ENCODE results near the gene NUAK1. TPM values are rescaled to one million over a fixed set of nuclear protein-coding genes. Genes with fewer than 3 reads are reported as not detected.

Gene NUAK1
- total RNA-seq, 1 donor from 2014 or later = not detected

Other genes with a start within 250 kb of the NUAK1 start
- gene CKAP4, start 109.1 kb upstream of the NUAK1 start, total RNA-seq = 4.9 TPM in 2 replicates
- gene TCP11L2, start 163.8 kb upstream of the NUAK1 start, total RNA-seq = 10.4 and 10.5 TPM in 2 replicates
- gene POLR3B, start 218.8 kb upstream of the NUAK1 start, total RNA-seq = 8.1 and 8.8 TPM in 2 replicates

Measured in T-helper 2 cell treated with Interferon-gamma antibody and Interleukin-4, amounts not matched to agents 100 ng/mL and 5 ng/mL, for 36 hours (primary cell).